GM21447 (cell line): ENCODE measurements around the gene CACNA1A.
"Not testable (repeated sequence)": the region's sequence is repeated elsewhere in the genome, so short reads cannot be mapped to it uniquely, and the experiment has no call there.

Experiments
- ATAC-seq: cut with Tn5 transposase; IDR thresholded peaks from one replicate; pipeline ENCODE4 v1.9.1; 2021; ENCODE audit not compliant: unreplicated experiment

CACNA1A gene

GRCh38 chr19:13169769-13170168 is 336.5 kb downstream of the CACNA1A start:
- ATAC-seq = no peak

GRCh38 chr19:13166151-13166550 is 340.1 kb downstream of the CACNA1A start:
- ATAC-seq = not testable (repeated sequence)

GRCh38 chr19:13165162-13165997 is 340.9 kb downstream of the CACNA1A start:
- no peak for ATAC-seq

GRCh38 chr19:13164343-13165161 is 341.7 kb downstream of the CACNA1A start:
- ATAC-seq = no peak

DNA sequence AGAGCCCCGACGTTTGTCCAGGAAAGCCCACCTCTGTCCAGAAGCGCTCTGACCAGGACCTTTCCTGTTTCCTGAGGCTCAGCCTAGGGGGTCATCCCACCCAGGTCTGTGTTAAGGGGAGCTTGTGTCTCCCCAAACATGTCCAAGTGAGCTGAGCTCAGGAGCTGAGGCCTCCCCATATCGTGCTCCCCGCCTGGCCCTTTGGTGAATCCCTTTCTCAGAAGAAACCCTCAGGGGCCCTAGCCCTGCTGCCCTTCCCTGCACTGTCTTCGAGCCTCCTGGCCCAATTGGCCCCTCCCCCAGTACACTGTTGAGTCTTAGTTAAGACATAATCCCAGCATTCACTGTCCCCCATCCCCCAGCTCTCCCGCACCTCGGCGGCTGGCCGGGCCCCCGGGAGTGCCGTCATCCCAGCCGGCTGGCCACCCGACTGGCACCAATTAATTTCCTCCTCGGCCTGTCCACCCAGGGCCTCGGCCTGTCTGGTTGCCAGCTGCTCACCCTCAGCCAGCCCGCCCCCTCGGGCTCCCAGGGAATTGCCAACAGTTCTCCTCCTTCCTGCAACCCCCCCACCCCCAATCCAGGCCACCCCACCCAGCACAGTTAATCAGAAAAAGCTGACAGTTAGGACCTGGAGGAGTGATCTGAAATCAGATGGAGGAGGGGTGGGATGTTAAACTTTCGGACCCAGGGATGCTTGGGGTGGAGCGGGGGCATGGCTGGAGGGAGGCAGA is 342.5 kb downstream of the CACNA1A start:
- no peak for ATAC-seq

DNA sequence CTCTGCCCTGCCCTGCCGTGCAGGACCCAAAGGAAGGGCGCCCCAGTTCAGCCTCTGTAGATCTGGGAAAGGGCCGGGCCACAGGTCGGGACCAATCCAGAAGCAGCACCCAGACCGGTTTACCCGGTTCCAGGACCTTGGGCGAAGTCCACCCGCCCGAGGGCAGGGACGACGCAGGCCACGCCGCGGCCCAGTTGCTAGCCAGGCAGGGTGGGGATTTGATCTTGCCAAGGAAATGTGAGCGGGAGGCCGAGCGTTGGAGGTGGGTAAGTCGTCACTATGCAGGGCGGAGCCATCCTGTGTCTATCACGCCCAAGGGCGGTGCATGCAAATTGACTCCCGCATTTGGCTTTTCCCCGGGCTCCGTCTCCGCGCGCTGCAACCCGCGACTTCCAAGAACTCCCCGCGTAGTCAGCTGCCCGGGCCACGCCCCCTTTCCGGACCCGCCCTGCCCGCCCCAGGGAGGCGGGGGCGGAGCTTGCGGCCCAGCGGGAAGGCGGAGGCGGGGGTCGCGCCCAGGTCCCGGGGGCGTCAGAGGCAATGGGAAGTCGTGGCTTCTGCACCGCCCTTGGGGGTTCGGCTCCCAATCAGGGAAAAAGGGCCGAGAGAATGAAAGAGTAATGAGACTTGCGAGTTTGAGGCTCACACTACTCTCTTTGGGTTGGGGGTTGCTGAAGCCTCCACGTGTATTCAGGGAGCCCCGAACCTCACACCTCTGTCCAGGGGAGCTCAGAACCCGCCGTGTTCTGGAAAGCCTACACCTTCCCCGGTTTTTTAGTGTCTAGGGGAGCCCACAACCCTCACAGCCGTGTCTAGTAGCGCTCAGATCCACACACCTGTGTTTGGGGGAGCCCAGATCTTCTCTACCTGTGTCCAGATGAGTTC is 343.3 kb downstream of the CACNA1A start:
- peak; percentile 47 for ATAC-seq

DNA sequence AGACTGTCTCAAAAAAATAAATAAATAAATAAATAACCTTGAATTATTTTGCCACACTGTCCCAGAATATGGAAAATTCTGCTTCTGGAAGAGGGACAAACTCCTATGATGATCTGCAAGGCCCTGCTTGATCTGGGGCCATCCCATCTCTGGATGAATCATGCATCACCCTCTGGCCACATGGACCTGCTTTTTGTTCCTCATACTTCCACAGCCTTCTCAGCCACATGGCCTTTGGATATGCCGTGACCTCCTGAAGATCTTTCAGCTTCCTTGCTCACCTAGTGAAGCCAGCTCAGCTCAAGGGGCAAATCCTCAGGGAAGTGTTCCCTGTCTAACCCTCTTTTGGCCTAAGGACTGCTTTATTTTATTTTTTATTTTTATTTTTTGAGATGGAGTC is 345.7 kb downstream of the CACNA1A start:
- no peak for ATAC-seq

GRCh38 chr19:13159713-13160112 is 346.6 kb downstream of the CACNA1A start:
- no peak for ATAC-seq
